ENCODE measurements around the gene CCDC157.

GRCh38 chr22:30381264-30381663 lies 24.5 kb downstream of the CCDC157 start:
- TF ChIP-seq CTCF (tag by site-specific recombination; IDR thresholded peaks at IDR 0.05), result no peak
- TF ChIP-seq SP3 (tag by site-specific recombination; IDR thresholded peaks at IDR 0.05), result no peak
- no peak for TF ChIP-seq ZXDB (tag by site-specific recombination; IDR thresholded peaks at IDR 0.05)
- no peak for TF ChIP-seq YY1 (tag by site-specific recombination; IDR thresholded peaks at IDR 0.05)
- no peak for TF ChIP-seq ZNF585B (tag by site-specific recombination; IDR thresholded peaks at IDR 0.05)
- no peak for TF ChIP-seq KLF9 (tag by site-specific recombination; IDR thresholded peaks at IDR 0.05; ENCODE audit: low read depth)
- TF ChIP-seq BCL11A (tag by site-specific recombination; IDR thresholded peaks at IDR 0.05; ENCODE audit: low read depth), result no peak
